GM18505 (cell line): ENCODE measurements around the gene USP6.
A peak's percentile ranks its signal among the peaks of the same experiment; 100 is the strongest.
"Not testable (repeated sequence)": the region's sequence is repeated elsewhere in the genome, so short reads cannot be mapped to it uniquely, and the experiment has no call there.

Experiments used
- ATAC-seq: cut with Tn5 transposase; IDR thresholded peaks from one replicate; pipeline ENCODE4 v1.9.1; 2021; ENCODE audit not compliant: unreplicated experiment
- POLR2A ChIP-seq: IDR thresholded peaks from 4 replicates; pipeline ENCODE4 v1.6.1; 2011; ENCODE audit warnings: borderline replicate concordance; ENCODE audit not compliant: insufficient read depth, insufficient read length; ENCODE audit errors: extremely low read depth

Gene USP6

DNA sequence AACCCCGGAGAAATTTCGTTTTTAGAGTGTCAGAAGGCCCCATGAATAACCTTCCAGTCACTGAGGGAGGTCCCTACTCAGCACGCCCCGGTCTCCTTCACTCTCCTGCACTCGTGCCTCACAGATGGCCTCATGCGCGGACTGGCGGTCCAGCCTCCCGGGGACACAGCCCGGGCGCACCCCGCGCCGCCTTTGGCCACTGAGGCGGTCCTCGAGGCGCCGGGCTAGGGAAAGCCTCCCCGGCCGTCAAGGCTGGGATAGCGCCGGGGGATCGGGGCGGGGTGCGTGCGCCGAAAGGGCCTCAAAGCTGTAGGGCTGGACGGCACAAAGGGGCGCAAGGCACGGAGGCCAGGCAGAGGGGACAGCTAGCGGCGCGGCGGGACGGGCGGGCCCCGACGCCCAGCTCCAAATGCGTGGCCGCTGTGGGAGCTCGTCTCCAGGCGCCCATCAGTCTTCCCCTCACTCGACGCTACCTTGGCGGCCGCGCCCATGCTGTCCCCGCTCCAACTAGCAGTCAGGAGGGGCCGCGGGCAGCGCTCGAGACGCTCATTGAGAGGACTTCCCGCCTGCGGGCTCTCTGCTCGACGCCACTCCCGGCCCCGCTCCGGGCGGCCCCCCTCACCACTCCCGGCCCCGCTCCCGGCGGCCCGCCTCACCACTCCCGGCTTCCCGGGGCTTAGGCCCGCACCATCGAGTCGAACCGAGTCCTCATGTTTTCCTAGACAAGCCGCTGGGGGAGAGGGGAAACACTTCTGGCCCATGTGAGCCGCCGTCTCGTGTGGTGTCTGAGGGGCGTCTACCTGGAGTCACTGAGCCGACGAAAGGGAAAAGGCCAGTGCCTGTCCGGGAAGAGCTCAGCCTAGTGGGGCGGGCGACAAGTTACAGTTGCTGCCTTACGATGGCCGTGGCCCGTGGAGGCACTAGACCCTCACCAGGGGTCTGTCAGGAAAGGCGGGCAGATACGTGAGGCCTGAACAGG is at the start of gene USP6:
TSS of gene USP6 (plus strand) at position 360 of the 979 bp plus-strand sequence. CDS start 14,336 bp downstream, outside the sequence.
- no peak for TF ChIP-seq POLR2A
- ATAC-seq = no peak

DNA sequence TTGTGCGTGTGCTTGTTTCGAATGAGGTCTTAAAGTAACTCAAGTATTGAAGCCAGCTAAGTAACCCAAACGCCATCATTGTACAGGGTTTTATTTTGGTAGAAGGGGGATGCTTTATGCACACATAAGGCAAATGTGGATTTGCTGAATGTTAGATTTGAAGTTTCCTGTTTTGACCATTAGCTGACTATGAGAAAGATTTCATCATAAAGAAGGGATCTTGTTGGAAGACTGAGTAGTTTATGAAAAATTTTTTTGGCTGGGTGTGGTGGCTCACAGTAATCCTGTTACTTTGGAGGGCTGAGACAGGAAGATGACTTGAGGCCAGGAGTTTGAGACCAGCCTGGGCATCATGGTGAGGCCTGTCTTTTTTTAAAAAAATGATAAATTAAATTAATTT is 47.6 kb upstream of the USP6 start:
- TF ChIP-seq POLR2A = no peak
- no peak for ATAC-seq

DNA sequence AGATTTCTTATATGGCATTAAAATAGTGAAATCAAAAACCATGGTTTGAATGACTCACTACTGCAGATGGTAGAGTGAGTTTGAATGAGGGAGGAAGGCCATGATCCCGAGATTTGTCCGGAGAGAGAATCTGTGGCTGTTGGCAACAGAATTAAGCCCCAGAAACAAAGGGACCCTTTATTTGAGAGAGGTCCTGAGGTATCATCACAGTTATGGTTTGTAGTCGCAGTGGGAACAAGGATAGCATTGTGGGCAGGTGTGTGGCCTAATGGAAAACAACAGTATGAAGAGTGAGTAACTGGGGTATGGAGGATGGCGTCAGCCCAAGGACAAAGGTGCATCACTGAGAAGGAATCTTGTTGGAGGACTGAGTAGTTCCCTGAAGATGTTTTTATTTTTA is 46.1 kb upstream of the USP6 start:
- no peak for ATAC-seq
- no peak for TF ChIP-seq POLR2A

DNA sequence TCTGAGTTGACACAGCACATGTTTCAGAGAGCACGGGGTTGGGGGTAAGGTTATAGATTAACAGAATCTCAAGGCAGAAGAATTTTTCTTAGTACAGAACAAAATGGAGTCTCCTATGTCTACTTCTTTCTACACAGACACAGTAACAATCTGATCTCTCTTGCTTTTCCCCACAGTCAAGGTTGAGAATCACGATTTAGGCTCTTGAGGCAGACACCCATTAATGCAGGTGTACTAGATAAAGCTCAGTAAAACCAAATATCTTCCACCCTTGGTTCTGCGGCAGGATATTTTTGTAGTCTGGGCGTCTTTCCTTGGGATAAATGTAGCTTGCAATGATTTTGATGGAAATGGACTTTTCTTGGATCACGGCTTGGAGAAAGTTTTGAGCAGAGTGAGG is 40.4 kb upstream of the USP6 start:
- not testable (repeated sequence) for ATAC-seq

DNA sequence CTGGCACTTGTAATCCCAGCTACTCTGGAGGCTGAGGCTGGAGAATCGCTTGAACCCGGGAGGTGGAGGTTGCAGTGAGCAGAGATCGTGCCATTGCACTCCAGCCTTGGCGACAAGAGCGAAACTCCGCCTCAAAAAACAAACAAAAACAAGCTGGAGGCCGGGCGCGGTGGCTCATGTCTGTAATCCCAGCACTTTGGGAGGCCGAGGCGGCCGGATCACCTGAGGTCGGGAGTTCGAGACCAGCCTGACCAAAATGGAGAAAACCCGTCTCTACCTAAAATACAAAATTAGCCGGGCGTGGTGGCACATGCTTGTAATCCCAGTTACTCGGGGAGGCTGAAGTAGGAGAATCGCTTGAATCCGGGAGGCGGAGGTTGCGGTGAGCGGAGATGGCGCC is 38.6 kb upstream of the USP6 start:
- not testable (repeated sequence) for ATAC-seq

DNA sequence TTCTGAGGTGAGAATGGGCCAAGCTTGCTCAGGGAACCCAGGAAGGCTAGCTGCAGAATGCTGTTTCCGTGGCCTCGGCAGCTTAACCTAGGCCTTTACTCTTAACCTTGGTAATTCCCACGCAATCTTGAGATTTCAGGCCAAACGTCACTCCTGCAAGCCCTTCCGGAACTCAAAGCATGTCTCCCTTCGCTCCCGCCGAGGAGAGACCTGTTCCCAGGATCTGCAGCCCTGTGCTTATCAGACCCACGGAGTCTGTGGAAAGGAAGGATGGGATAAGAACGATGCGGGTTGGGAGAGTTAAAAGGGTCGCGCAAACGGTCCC is 38.1 kb upstream of the USP6 start:
- no peak for TF ChIP-seq POLR2A
- ATAC-seq = no peak

DNA sequence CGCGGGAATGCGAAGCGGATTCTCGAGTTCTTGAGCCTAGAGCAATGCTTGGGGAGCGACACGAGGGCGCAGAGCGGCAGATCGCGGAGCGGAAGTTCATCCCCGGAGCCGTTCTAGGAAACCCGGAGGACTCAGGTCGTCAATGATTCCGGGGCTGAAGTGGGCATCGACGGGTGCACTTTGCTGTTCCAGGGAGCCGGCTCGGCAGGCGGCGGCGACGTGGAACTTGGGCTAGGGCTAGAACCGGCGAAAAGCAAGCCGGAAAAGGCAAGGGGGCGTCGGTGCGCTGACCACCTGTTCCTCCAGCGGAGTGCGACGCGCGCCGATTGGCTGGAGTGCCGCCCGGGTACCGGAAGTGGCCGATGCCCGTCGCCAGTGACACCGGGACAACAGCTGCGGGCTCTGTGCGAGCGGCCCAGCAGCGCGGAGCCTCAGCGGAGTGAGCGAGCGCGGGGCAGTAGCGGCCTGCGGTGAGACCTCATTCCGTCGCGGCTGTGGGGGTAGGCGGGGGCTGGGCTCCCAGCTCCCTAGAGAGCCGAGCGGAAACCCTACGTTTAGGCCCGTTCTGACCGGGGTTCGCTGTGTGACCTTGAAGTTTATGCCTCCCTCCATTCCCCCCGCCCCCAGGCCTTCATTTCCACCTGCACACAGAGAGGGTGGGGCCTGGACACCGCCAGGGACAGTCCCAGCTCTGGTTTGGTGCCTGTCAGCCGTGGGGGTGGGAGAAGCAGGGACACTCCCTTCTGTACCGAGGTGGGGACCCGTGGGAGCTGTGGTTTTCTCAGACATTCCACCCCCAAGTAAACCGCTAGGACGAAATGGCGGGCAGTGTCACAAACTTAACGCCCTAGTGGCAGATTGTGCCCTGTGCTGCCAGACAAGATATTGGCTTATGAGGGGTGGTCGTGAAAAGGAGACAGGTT is 37.5 kb upstream of the USP6 start, which contains the start of gene ZFP3:
TSS of gene ZFP3 (plus strand) at position 362 of the 923 bp plus-strand sequence. CDS start 13,038 bp downstream, outside the sequence.
- ATAC-seq = peak; percentile 77
- TF ChIP-seq POLR2A = peak; percentile 78

DNA sequence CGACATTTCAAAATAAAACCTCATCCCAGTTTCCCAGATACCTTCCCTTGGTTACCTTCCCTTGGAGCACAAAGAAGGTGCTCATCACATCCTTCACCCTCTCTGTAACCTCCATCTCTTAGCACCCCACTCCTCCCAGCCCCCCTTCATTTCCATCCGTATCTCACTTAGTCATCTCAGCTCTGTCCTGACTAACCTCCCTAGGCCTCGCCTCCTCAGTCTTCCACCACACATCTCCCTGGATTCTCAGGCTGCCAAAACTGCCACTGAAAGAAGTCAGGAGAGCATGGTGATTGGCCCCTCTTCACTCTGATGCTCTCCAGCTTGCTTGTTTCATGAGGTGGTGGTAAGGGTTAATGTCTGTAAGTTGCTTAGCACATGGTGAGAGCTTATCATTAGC is 35.2 kb upstream of the USP6 start:
- ATAC-seq = no peak
- TF ChIP-seq POLR2A = no peak

DNA sequence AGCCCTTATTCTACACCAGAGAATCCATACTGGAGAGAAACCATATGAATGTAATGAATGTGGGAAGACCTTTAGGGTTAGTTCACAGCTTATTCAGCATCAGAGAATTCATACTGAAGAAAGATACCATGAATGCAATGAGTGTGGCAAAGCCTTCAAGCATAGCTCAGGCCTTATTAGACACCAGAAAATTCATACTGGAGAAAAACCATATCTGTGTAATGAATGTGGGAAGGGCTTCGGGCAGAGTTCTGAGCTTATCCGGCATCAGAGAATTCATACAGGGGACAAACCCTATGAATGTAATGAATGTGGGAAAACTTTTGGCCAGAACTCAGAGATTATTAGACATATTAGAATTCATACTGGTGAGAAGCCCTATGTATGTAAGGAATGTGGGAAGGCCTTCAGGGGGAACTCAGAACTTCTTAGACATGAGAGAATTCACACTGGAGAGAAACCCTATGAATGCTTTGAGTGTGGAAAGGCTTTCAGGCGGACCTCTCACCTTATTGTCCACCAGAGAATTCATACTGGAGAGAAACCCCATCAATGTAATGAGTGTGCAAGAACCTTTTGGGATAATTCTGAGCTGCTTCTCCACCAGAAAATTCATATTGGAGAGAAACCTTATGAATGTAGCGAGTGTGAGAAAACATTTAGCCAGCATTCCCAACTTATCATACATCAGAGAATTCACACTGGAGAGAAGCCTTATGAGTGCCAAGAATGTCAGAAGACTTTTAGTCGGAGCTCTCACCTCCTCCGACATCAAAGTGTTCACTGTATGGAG is 23.4 kb upstream of the USP6 start:
- no peak for ATAC-seq
- no peak for TF ChIP-seq POLR2A

DNA sequence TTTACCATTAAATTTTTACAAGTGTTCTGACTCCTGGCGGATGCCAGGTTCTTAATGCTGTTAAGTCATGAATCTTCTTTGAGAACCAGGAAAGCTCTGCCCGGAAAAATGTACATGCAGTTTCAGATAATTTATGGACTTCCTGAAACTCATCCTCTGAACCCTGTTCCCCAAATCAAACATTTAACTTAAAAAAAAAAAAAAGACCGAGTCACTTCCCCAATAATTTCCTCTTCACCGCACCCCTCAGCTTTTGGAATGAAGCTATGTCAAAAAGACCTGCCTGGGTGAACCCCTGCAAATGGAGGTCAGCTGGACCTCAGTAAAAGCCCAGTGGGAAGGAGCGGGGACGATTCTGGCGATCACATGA is 19.1 kb upstream of the USP6 start:
- no peak for ATAC-seq
- no peak for TF ChIP-seq POLR2A

DNA sequence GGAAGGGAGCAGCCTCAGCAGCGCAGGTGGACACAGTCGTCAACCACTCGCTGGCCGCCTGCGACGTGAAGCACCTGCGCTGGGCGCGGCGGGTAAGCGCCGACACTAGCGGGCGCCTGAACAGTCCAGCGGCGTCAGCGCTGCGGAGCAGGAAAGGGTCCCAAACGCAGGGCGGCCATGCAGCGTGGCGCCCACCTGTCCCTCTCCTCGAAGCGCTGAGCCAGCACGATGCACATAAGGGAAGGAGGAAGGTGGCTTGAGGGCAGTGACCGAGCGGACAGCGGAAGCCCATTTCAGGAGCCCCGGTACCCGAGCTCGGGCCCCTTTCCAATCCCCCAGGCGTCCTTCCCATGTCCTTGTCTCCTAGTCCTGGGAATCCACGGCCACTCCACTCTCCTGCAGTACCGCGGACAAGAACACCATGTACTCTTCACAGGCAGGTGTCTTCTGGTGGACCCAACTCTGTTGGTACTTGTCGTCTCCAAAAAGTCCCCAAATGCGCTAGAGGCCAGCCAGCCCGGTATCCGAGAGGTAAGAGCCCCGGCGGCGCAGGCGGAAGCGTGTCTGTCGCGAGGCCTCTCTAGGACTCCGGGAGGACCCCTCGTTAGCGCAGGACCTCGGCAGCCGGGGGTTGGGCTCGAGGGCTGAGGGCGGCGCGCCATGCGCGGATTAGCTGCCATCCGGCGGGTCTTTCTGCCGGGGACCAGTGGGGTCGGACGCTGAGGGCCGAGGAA is 18.6 kb upstream of the USP6 start:
- no peak for TF ChIP-seq POLR2A
- no peak for ATAC-seq

DNA sequence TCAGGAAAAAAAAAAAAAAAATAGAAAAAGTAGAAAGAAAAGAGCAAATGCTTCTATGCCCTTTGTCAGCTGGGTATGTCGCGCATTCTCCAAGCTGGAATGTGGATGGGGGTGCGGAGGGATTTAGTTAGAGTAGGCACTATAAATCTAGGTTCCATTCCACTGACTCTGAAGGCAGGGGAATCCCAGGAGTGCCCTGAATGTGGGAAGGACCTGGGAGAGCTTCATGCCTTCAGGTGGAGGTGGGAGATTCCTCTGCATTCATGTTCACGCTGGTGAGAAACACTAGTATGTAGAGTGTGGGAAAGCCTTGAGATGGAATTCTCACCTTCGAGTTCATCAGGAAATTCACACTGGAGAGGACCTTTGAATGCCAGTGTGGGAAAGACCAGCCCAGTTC is 16.6 kb upstream of the USP6 start:
- no peak for ATAC-seq
- no peak for TF ChIP-seq POLR2A
